ENCODE measurements around the gene IFT27. TPM values are rescaled to one million over a fixed set of nuclear protein-coding genes. Genes with fewer than 3 reads are reported as not detected.

IFT27 gene
- total RNA-seq, 4 donors from 2014 or later, result 19.7 to 27.7 (median 22.8) TPM

DNA sequence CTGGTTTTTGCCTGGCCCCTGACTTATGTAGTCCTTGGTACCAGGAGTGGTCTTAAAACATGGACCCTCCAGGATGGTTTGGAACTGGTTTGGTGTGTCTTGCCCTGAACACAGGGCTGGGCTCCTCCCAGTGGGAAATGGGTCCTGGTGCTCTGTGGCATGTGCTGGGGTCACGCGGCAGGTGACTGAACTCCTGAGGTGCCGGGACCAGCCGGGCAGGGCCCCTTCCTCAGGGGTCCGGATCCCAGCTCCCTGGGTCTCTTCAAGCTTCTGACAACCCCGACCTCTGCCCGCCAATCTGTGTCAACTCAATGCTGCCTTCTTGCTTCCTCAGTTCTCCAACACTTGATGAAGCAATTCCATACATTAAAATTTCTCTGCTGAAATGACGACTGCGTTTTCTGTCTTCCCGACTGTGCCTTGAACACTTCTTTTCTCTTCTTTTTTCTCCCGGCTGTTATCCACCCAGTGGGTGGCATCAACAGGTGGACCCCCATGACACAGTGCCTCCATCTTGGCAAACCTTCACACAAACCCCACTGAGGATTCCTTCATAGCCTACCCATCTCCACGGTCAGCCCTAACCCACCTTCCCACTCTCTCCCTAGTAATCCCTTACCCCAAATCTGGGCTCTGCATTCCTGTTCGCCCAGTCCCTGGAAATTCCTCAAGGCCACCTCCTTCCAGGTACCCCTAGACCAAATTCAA lies 4.4 kb downstream of the IFT27 start:
- no peak overlapping the region for H3K27ac ChIP-seq

DNA sequence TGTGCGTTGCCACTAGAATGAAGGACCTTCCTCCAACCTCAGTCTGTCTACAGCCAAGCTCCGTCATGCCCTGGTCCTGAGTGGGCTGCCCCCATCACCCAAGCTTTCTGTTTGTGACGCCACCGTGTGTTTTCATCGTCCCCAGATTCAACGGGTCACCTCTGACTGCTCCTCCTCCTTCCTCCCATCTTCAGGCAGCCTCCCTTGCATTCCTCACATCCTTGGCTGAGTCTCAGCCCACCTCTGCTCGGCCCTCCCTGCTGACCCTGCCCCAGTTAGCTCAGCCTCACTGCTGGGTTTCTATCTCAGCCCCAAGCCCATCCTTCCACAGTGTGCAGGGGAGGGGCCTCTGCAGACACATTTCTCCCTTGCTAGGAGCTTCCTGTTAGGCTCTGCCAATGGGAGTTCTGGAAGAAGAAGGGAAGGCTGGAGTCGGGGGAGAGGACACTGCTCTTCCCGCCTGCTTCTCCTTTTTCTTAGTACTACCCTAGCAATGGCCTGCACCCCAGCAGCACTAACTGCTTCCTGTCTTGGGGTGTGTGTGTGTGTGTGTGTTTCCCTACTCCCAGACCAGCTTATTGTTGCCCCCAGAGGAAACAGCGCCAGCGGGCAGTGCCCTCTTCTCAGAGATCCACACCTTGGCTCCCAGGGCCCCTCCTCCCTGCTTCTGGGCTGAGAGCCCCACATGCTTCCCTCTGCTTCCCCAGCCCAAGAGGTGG lies 5.2 kb downstream of the IFT27 start:
- Histone ChIP-seq H3K36me3 (peaks cover 0 to 7% (median 0%) of the 10 kb centered on the region in 3 donors), H3K27me3 (no peaks in the 10 kb centered on the region), H3K27ac (no peak overlapping the region), H3K4me1 (peaks cover 0 to 4% (median 0%) of the 10 kb centered on the region in 4 donors), H3K9me3 (no peaks in the 10 kb centered on the region), H3K4me3 (no peak overlapping the region)
- TF ChIP-seq, protein P1, sequence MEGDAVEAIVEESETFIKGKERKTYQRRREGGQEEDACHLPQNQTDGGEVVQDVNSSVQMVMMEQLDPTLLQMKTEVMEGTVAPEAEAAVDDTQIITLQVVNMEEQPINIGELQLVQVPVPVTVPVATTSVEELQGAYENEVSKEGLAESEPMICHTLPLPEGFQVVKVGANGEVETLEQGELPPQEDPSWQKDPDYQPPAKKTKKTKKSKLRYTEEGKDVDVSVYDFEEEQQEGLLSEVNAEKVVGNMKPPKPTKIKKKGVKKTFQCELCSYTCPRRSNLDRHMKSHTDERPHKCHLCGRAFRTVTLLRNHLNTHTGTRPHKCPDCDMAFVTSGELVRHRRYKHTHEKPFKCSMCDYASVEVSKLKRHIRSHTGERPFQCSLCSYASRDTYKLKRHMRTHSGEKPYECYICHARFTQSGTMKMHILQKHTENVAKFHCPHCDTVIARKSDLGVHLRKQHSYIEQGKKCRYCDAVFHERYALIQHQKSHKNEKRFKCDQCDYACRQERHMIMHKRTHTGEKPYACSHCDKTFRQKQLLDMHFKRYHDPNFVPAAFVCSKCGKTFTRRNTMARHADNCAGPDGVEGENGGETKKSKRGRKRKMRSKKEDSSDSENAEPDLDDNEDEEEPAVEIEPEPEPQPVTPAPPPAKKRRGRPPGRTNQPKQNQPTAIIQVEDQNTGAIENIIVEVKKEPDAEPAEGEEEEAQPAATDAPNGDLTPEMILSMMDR (IDR thresholded peaks at IDR 0.05), result no peak
- TF ChIP-seq POLR2A (IDR thresholded peaks at IDR 0.05), result no peak
- DNase-seq, result peak in 1 of 3 donors; percentile 29

More for the DNA sequence above, 4.4 kb downstream of the IFT27 start:
- Histone ChIP-seq H3K36me3 (peaks cover 0 to 7% (median 0%) of the 10 kb centered on the region in 3 donors), H3K9me3 (no peaks in the 10 kb centered on the region), H3K27me3 (no peaks in the 10 kb centered on the region), H3K4me3 (no peak overlapping the region), H3K4me1 (peaks cover 0 to 5% (median under 1%) of the 10 kb centered on the region in 4 donors)
- TF ChIP-seq, protein P1 (IDR thresholded peaks at IDR 0.05), result no peak
- no peak for TF ChIP-seq POLR2A (IDR thresholded peaks at IDR 0.05)
- peak in 1 of 3 donors; percentile 34 for DNase-seq

DNA sequence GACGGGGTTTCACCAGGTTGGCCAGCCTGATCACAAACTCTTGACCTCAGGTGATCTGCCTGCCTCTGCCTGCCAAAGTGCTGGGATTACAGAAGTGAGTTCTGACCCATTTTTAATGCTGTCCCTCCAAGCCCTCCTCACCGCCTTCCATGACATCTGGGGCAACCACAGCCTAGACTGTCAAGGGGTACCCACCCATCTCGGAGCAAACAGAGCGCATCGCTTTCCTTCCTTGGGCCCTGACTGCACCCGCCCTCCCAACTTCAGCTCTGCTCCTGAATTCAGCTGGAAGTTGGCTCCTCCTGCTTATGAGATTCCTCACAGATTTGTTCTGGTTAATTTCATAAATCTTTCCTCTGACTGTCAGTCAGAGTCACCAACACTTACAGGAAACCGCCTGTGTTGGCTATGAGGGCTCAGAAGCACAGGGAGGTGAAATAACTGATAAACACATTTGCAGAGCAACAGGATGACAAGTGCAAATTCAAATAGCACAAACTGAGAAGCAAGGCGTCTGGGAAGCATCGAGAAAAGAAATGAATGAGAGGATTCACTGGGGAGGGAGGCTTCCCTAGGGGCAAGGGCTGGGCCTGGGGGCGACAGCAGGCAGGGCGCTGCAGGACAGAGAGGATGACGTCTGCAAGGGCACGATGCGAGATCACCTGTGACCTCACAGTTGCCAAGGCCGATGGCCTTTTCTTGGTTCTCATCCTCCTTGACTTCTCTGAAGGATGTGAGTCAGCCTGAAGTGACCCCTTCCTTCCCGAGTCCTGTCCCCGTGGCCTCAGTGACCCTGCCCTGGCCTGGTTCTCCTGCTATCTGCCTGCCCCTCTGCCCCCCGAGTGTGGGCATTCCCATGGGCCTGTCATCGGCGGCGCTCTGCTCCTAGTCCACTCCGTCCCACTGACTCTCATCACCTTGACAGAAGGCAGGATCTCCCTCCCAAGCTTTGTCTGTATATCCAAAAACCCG lies 6.1 kb downstream of the IFT27 start:
- no peaks in the 10 kb centered on the region for H3K9me3 ChIP-seq
- DNase-seq, result peak in 1 of 3 donors; percentile 30
- no peaks in the 10 kb centered on the region for H3K27me3 ChIP-seq
- no peak overlapping the region for H3K4me3 ChIP-seq
- no peak for TF ChIP-seq POLR2A (IDR thresholded peaks at IDR 0.05)
- peaks cover 0 to 7% (median 0%) of the 10 kb centered on the region in 3 donors for H3K36me3 ChIP-seq
- no peak overlapping the region for H3K27ac ChIP-seq
- peaks cover 0 to 1% (median 0%) of the 10 kb centered on the region in 4 donors for H3K4me1 ChIP-seq

DNA sequence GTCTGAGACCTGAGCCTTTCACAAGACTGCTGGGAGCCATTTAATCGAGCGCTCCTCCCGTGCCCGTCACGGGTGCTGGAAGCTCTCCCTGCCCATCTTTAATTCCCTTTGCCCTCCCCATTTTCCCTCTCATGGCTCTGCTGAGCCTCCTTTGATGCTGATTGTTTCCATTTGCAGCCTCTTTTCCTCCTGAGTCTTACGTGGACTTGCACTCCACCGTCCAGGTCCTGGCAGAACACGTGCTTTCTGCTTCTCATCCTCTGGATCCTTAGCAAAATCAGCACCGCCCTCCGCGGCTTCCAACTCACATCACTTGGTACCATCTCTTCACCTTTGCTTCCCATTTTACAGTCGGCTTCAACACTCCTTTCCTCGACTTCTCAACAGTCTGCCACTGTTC lies 7.3 kb downstream of the IFT27 start:
- DNase-seq, result peak in 1 of 3 donors; percentile 13
- TF ChIP-seq, protein P1 (IDR thresholded peaks at IDR 0.05), result no peak
- TF ChIP-seq POLR2A (IDR thresholded peaks at IDR 0.05), result no peak
- no peaks in the 10 kb centered on the region for H3K9me3 ChIP-seq
- H3K4me3 ChIP-seq, result no peak overlapping the region
- H3K4me1 ChIP-seq, result peaks cover 0 to 4% (median 0%) of the 10 kb centered on the region in 4 donors
- no peaks in the 10 kb centered on the region for H3K27me3 ChIP-seq
- peaks cover 0 to 7% (median 0%) of the 10 kb centered on the region in 3 donors for H3K36me3 ChIP-seq
- no peak overlapping the region for H3K27ac ChIP-seq

DNA sequence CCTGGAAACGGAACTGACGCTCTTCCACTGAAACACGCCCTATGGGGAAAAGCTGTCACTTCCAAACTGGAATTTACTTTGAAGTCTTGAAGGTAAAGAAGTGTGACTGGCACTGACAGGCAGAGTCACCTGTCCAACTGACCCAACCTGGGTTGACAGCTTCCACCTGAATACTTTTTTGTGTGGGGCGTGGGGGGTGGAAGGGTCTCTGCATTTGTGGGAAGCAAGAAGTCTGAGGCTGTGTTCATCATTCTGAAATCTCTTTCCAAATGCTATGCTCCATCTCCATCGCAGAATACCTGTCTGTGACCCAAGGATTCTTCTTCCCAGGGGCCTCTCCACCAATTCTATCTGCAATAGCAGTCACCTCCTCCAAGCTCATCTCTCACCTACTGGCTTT lies 7.8 kb downstream of the IFT27 start:
- no peaks in the 10 kb centered on the region for H3K27me3 ChIP-seq
- no peaks in the 10 kb centered on the region for H3K9me3 ChIP-seq
- no peak for DNase-seq
- no peak for TF ChIP-seq POLR2A (IDR thresholded peaks at IDR 0.05)
- TF ChIP-seq, protein P1 (IDR thresholded peaks at IDR 0.05), result no peak
- peaks cover 0 to 9% (median 0%) of the 10 kb centered on the region in 4 donors for H3K4me1 ChIP-seq
- H3K27ac ChIP-seq, result no peak overlapping the region
- no peak overlapping the region for H3K4me3 ChIP-seq
- peaks cover 0 to 7% (median 0%) of the 10 kb centered on the region in 3 donors for H3K36me3 ChIP-seq
